Endothelial cell of umbilical vein (primary cell): ENCODE measurements around the gene DCAF7. TPM values are rescaled to one million over a fixed set of nuclear protein-coding genes. Genes with fewer than 3 reads are reported as not detected.

Source experiments
- BruUV-seq: library from RNA; stranded (reverse); fragments of 400-500 nt; replicated peaks from 2 replicates; lab custom pipeline; 2021; lab: Mats Ljungman, UMichigan
- CTCF ChIA-PET: fragments of 300-600, 350-600 bp; sonication (Branson Sonifier 250); formaldehyde crosslinking; loops from one replicate; lab custom pipeline; 2021; ENCODE audit warnings: antibody characterized with exemption, inconsistent platforms; lab: Charles Lee
- POLR2A ChIA-PET: fragments of 300-600, 350-600 bp; sonication (Branson Sonifier 250); formaldehyde crosslinking; loops from one replicate; lab custom pipeline; 2021; ENCODE audit warnings: antibody characterized with exemption, inconsistent platforms; lab: Charles Lee
- DNase-seq: peaks from one replicate; pipeline ENCODE4 v3.0.0-alpha.2; 2011; ENCODE audit warnings: low read depth, low spot score
- FAIRE-seq: peaks from 2 replicates; lab custom pipeline; 2011; peaks lifted over from hg19 to GRCh38; lab: Jason Lieb, UNC
- H2AFZ ChIP-seq: 2 replicates; pipeline ENCODE4 v1.6.0; 2012; ENCODE audit warnings: low read depth, low read length, control low read depth, inconsistent platforms
- H3K27ac ChIP-seq: 2 replicates; pipeline ENCODE4 v1.5.1; 2011; ENCODE audit warnings: low read depth, mild to moderate bottlenecking, control low read depth, low read length, moderate library complexity; ENCODE audit not compliant: insufficient read depth
- H3K27me3 ChIP-seq, 2 experiments: 2 replicates each; pipeline versions ENCODE4 v1.6.0 to v1.6.1; 2011; ENCODE audit warnings: low read length in 2 of 2, mixed read lengths in 1 of 2; ENCODE audit not compliant: control insufficient read depth in 2 of 2, insufficient read depth in 2 of 2
- H3K36me3 ChIP-seq, 2 experiments: 2 replicates in 1 of 2; 3 replicates in 1 of 2; pipeline ENCODE4 v1.5.1; 2011; ENCODE audit warnings: low read length in 2 of 2, mild to moderate bottlenecking in 1 of 2, moderate library complexity in 1 of 2; ENCODE audit not compliant: control insufficient read depth in 2 of 2, insufficient read depth in 2 of 2; ENCODE audit errors: extremely low read depth in 1 of 2
- H3K4me1 ChIP-seq: 3 replicates; pipeline ENCODE4 v1.5.1; 2011; ENCODE audit warnings: mild to moderate bottlenecking, low read length; ENCODE audit not compliant: control insufficient read depth, insufficient read depth; ENCODE audit errors: extremely low read depth
- H3K4me2 ChIP-seq: 2 replicates; pipeline ENCODE4 v1.6.1; 2011; ENCODE audit warnings: low read length, control low read depth, mixed read lengths; ENCODE audit not compliant: insufficient read depth
- H3K4me3 ChIP-seq, 3 experiments: fragments of 200-600 bp in 1 of 3; sonication (generic), shearing (Covaris generic) in 1 of 3; replicated peaks in 1 of 3; 2 replicates each; pipeline ENCODE4 v1.5.1; 2011 to 2016; ENCODE audit warnings: control low read depth in 3 of 3, low read length in 3 of 3, mild to moderate bottlenecking in 2 of 3, inconsistent platforms in 1 of 3, low read depth in 1 of 3, moderate library complexity in 1 of 3; ENCODE audit not compliant: insufficient read depth in 1 of 3
- H3K79me2 ChIP-seq: 2 replicates; pipeline ENCODE4 v1.6.0; 2012; ENCODE audit warnings: low read length, inconsistent platforms; ENCODE audit not compliant: control insufficient read depth, insufficient read depth
- H3K9ac ChIP-seq: replicated peaks from 2 replicates; pipeline ENCODE3; 2011; ENCODE audit warnings: low read length, control low read depth; ENCODE audit not compliant: insufficient read depth; ENCODE audit errors: extremely low read depth
- H3K9me1 ChIP-seq: replicated peaks from 3 replicates; pipeline ENCODE4 v1.6.0; 2011; ENCODE audit warnings: mild to moderate bottlenecking, low read length; ENCODE audit not compliant: control insufficient read depth, insufficient read depth; ENCODE audit errors: extremely low read depth
- H3K9me3 ChIP-seq: replicated peaks from 2 replicates; pipeline ENCODE4 v1.5.1; 2012; ENCODE audit warnings: low read length, inconsistent platforms; ENCODE audit not compliant: control insufficient read depth, insufficient read depth
- H4K20me1 ChIP-seq: replicated peaks from 2 replicates; pipeline ENCODE3; 2011; ENCODE audit warnings: mild to moderate bottlenecking, low read length; ENCODE audit not compliant: control insufficient read depth, insufficient read depth; ENCODE audit errors: extremely low read depth
- CTCF ChIP-seq, 2 donors: IDR thresholded peaks; 1 replicate in 1 of 2; 2 replicates in 1 of 2; pipeline ENCODE4 v1.5.1; 2011; ENCODE audit warnings: low read length in 2 of 2, mild to moderate bottlenecking in 2 of 2, moderate library complexity in 2 of 2, control low read depth in 1 of 2, inconsistent platforms in 1 of 2, low read depth in 1 of 2; ENCODE audit not compliant: insufficient read depth in 1 of 2; ENCODE audit errors: extremely low read depth in 1 of 2
- EZH2 ChIP-seq: IDR thresholded peaks from 2 replicates; pipeline ENCODE4 v1.6.1; 2012; ENCODE audit warnings: borderline replicate concordance, low read depth, mild to moderate bottlenecking, moderate library complexity, low read length, inconsistent platforms; ENCODE audit not compliant: severe bottlenecking
- FOS ChIP-seq: IDR thresholded peaks from 2 replicates; pipeline ENCODE4 v1.6.1; 2011; ENCODE audit warnings: mild to moderate bottlenecking, low read length, moderate library complexity, borderline replicate concordance; ENCODE audit not compliant: insufficient read depth
- GATA2 ChIP-seq: IDR thresholded peaks from 2 replicates; pipeline ENCODE4 v1.7.0; 2011; ENCODE audit warnings: low read depth, mild to moderate bottlenecking, moderate library complexity, mixed read lengths, low read length; ENCODE audit not compliant: insufficient read length, insufficient read depth
- JUN ChIP-seq: IDR thresholded peaks from 2 replicates; pipeline ENCODE4 v1.6.1; 2011; ENCODE audit warnings: borderline replicate concordance, low read depth; ENCODE audit not compliant: insufficient read length, insufficient read depth
- MAX ChIP-seq: IDR thresholded peaks from 2 replicates; pipeline ENCODE4 v1.6.1; 2011; ENCODE audit not compliant: insufficient read depth, insufficient read length
- MYC ChIP-seq: IDR thresholded peaks from one replicate; pipeline ENCODE4 v1.6.1; 2011; ENCODE audit warnings: mild to moderate bottlenecking, low read depth, low read length
- POLR2A ChIP-seq: IDR thresholded peaks from 2 replicates; pipeline ENCODE4 v1.6.1; 2012; ENCODE audit warnings: low read depth, mild to moderate bottlenecking, control low read depth, low read length
- POLR2AphosphoS5 ChIP-seq: IDR thresholded peaks from 2 replicates; pipeline ENCODE4 v1.6.1; 2012; ENCODE audit warnings: low read depth, mild to moderate bottlenecking, control low read depth, low read length, moderate library complexity; ENCODE audit not compliant: insufficient read depth
- dilution Hi-C: fragments of 300-500 bp; cut with MboI; formaldehyde crosslinking; loops from one replicate; pipeline ENCODE4 v1.15.0; 2019; ENCODE audit warnings: low sequenced_read_pairs; ENCODE audit not compliant: extremely low pct_ligation_motif_present
- intact Hi-C: fragments of 100-400 bp; cut with micrococcal nuclease; formaldehyde crosslinking; loops from one replicate; pipeline ENCODE4 v1.10.0; 2022
- polyA plus RNA-seq, 4 experiments: library from polyadenylated mRNA; depleted of rRNA in 3 of 4; stranded (reverse) in 3 of 4; unstranded in 1 of 4; fragments of >200 nt; gene quantifications; 2 replicates each; pipeline versions ENCODE4 v1.2.1 to v1.2.3, GENCODE V29; 2011 to 2012; ENCODE audit warnings: missing spikeins in 1 of 4
- total RNA-seq: library from RNA; stranded (reverse); gene quantifications from 2 replicates; pipeline ENCODE4 v1.2.3, GENCODE V29; 2021

Gene DCAF7
- total and polyA plus RNA-seq, 2 donors (not counting 3 experiments of a cell fraction or from before 2014, with no cell fraction given) = 82.8 to 100 TPM

GRCh38 chr17:63514477-63514876, 35.8 kb upstream of the DCAF7 start:
- no peak overlapping the region for H3K4me2 ChIP-seq
- CTCF ChIA-PET = interaction anchor here (1.1 to 1.5 kb wide), 3 partner anchors 8 to 36 kb away, joined by 3 to 4 read pairs (median 4); no protein-coding TSS in a partner anchor
- H3K27me3 ChIP-seq = peaks cover 2 to 4% of the 10 kb centered on the region in 2 experiments
- no peak overlapping the region for H3K9ac ChIP-seq
- no TSS peak for BruUV-seq
- intact Hi-C loops = no loop called here
- no peaks in the 10 kb centered on the region for H3K36me3 ChIP-seq
- dilution Hi-C loops = no loop called here
- no peaks in the 10 kb centered on the region for H3K79me2 ChIP-seq
- no peaks in the 10 kb centered on the region for H4K20me1 ChIP-seq
- no peak overlapping the region for H3K4me3 ChIP-seq
- no peak for TF ChIP-seq CTCF (IDR thresholded peaks at IDR 0.05; ENCODE audit: extremely low read depth in 1 of 2, insufficient read depth in 1 of 2, low read depth in 1 of 2, low read length in 2 of 2)
- TF ChIP-seq MYC = no peak
- no peak for TF ChIP-seq MAX
- no peak for TF ChIP-seq FOS
- no peak for FAIRE-seq
- no peak for DNase-seq
- H3K9me3 ChIP-seq = no peaks in the 10 kb centered on the region
- POLR2A ChIA-PET = no interaction called here
- no peaks in the 10 kb centered on the region for H3K4me1 ChIP-seq
- no peaks in the 10 kb centered on the region for H3K9me1 ChIP-seq
- no peak overlapping the region for H3K27ac ChIP-seq
- no peak overlapping the region for H2AFZ ChIP-seq

GRCh38 chr17:63514974-63515373, 35.3 kb upstream of the DCAF7 start:
- Histone ChIP-seq H3K27ac (no peak overlapping the region), H3K9ac (no peak overlapping the region), H3K4me1 (no peaks in the 10 kb centered on the region), H3K4me2 (no peak overlapping the region), H3K9me1 (no peaks in the 10 kb centered on the region), H3K79me2 (no peaks in the 10 kb centered on the region), H3K4me3 (no peak overlapping the region), H3K36me3 (no peaks in the 10 kb centered on the region), H4K20me1 (no peaks in the 10 kb centered on the region), H3K27me3 (peaks cover 2 to 4% of the 10 kb centered on the region in 2 experiments), H3K9me3 (no peaks in the 10 kb centered on the region), H2AFZ (no peak overlapping the region)
- CTCF ChIA-PET = interaction anchor here (0.7 to 1.5 kb wide), 3 partner anchors 12 to 89 kb away, joined by 3 to 4 read pairs (median 3); no protein-coding TSS in a partner anchor
- TF ChIP-seq MYC (no peak), EZH2 (no peak), POLR2A (no peak), GATA2 (no peak), POLR2AphosphoS5 (no peak), JUN (no peak), MAX (no peak), CTCF (IDR thresholded peaks at IDR 0.05; ENCODE audit: extremely low read depth in 1 of 2, insufficient read depth in 1 of 2, low read depth in 1 of 2, low read length in 2 of 2) (no peak), FOS (no peak)
- FAIRE-seq (no peak), DNase-seq (no peak)
- POLR2A ChIA-PET = no interaction called here
- no TSS peak for BruUV-seq
- dilution Hi-C loops (no loop called here), intact Hi-C loops (no loop called here)
